Measurements from ENCODE around the gene RANBP9. TPM values are rescaled to one million over a fixed set of nuclear protein-coding genes. Genes with fewer than 3 reads are reported as not detected.
A peak's percentile ranks its signal among the peaks of the same experiment; 100 is the strongest.

Gene RANBP9
- total and polyA plus RNA-seq, 2 experiments from 2014 or later = 12.1 to 31.8 TPM

- peaks cover 53% of the 10 kb centered on the region for H3K4me1 Mint-ChIP-seq
- Histone ChIP-seq H4K20me1 (replicated peaks; ENCODE audit: insufficient read depth) (no peaks in the 10 kb centered on the region), H3K4me1 (ENCODE audit: insufficient read depth) (peaks cover 54% of the 10 kb centered on the region), H3K27me3 (ENCODE audit: insufficient read depth) (no peaks in the 10 kb centered on the region), H3F3A (replicated peaks; ENCODE audit: low read depth) (no peaks in the 10 kb centered on the region), H3K9me2 (ENCODE audit: insufficient read depth) (no peaks in the 10 kb centered on the region), H3K4me2 (no peak overlapping the region), H3K4me3 (no peak overlapping the region), H3K27ac (ENCODE audit: low read depth) (0 out of 2 replicates have a peak overlapping the region, but pooled peaks have one; percentile 41), H2AFZ (no peak overlapping the region), H3K36me3 (ENCODE audit: insufficient read depth) (no peaks in the 10 kb centered on the region), H3K79me2 (replicated peaks; ENCODE audit: insufficient read depth) (no peaks in the 10 kb centered on the region)
- peak overlapping the region; percentile 89 for H3K27ac Mint-ChIP-seq
- TF ChIP-seq STAT1 (IDR thresholded peaks at IDR 0.05; ENCODE audit: unreplicated experiment) = no peak
- no peak for TF ChIP-seq POLR2AphosphoS5 (IDR thresholded peaks at IDR 0.05; ENCODE audit: low read depth)
- TF ChIP-seq REST (IDR thresholded peaks at IDR 0.05; ENCODE audit: unreplicated experiment) = no peak
- no peak for TF ChIP-seq EZH2phosphoT487 (IDR thresholded peaks at IDR 0.05; ENCODE audit: unreplicated experiment)
- TF ChIP-seq JUNB (IDR thresholded peaks at IDR 0.05; ENCODE audit: unreplicated experiment) = no peak
- no peak for TF ChIP-seq ZNF462 (CRISPR knock-in tag; IDR thresholded peaks at IDR 0.05)
- no peak for TF ChIP-seq CTCF (conservative IDR thresholded peaks at IDR 0.05; ENCODE audit: low read depth in 2 of 2)
- no peak for TF ChIP-seq CREB1 (CRISPR knock-in tag; IDR thresholded peaks at IDR 0.05; ENCODE audit: low read depth)
- no peak for TF ChIP-seq EZH2 (IDR thresholded peaks at IDR 0.05; ENCODE audit: low read depth, unreplicated experiment)
- TF ChIP-seq ZNF114 (CRISPR knock-in tag; IDR thresholded peaks at IDR 0.05) = no peak
- no peak for TF ChIP-seq ZNF331 (CRISPR knock-in tag; IDR thresholded peaks at IDR 0.05; ENCODE audit: low read depth)
- no peak for TF ChIP-seq NANOG (IDR thresholded peaks at IDR 0.05; ENCODE audit: borderline replicate concordance)
- no peak for TF ChIP-seq ETS1 (IDR thresholded peaks at IDR 0.05)
- no peaks in the 10 kb centered on the region for H3K9me3 Mint-ChIP-seq
- H3K27me3 Mint-ChIP-seq (ENCODE audit: insufficient read depth, low read depth, poor library complexity) = peaks cover 6% of the 10 kb centered on the region
- H3K4me3 Mint-ChIP-seq = no peak overlapping the region
- ATAC-seq (no peak), DNase-seq (ENCODE audit: low spot score) (no peak)
- peaks cover 15% of the 10 kb centered on the region; the same call in 2 of the 3 replicates for H3K36me3 Mint-ChIP-seq (ENCODE audit: low read depth)
Observed at GRCh38 chr6:13638014-13638413, 73.6 kb downstream of the RANBP9 start.
